ENCODE measurements around the gene CTNNA2. TPM values are rescaled to one million over a fixed set of nuclear protein-coding genes. Genes with fewer than 3 reads are reported as not detected.

The CTNNA2 gene
- total and polyA plus RNA-seq, 9 of the 15 experiments (the other 6 are each of a cell fraction or from before 2014, with no cell fraction given) = 0.03 to 0.40 (median 0.15) TPM

- TF ChIP-seq, protein P1, sequence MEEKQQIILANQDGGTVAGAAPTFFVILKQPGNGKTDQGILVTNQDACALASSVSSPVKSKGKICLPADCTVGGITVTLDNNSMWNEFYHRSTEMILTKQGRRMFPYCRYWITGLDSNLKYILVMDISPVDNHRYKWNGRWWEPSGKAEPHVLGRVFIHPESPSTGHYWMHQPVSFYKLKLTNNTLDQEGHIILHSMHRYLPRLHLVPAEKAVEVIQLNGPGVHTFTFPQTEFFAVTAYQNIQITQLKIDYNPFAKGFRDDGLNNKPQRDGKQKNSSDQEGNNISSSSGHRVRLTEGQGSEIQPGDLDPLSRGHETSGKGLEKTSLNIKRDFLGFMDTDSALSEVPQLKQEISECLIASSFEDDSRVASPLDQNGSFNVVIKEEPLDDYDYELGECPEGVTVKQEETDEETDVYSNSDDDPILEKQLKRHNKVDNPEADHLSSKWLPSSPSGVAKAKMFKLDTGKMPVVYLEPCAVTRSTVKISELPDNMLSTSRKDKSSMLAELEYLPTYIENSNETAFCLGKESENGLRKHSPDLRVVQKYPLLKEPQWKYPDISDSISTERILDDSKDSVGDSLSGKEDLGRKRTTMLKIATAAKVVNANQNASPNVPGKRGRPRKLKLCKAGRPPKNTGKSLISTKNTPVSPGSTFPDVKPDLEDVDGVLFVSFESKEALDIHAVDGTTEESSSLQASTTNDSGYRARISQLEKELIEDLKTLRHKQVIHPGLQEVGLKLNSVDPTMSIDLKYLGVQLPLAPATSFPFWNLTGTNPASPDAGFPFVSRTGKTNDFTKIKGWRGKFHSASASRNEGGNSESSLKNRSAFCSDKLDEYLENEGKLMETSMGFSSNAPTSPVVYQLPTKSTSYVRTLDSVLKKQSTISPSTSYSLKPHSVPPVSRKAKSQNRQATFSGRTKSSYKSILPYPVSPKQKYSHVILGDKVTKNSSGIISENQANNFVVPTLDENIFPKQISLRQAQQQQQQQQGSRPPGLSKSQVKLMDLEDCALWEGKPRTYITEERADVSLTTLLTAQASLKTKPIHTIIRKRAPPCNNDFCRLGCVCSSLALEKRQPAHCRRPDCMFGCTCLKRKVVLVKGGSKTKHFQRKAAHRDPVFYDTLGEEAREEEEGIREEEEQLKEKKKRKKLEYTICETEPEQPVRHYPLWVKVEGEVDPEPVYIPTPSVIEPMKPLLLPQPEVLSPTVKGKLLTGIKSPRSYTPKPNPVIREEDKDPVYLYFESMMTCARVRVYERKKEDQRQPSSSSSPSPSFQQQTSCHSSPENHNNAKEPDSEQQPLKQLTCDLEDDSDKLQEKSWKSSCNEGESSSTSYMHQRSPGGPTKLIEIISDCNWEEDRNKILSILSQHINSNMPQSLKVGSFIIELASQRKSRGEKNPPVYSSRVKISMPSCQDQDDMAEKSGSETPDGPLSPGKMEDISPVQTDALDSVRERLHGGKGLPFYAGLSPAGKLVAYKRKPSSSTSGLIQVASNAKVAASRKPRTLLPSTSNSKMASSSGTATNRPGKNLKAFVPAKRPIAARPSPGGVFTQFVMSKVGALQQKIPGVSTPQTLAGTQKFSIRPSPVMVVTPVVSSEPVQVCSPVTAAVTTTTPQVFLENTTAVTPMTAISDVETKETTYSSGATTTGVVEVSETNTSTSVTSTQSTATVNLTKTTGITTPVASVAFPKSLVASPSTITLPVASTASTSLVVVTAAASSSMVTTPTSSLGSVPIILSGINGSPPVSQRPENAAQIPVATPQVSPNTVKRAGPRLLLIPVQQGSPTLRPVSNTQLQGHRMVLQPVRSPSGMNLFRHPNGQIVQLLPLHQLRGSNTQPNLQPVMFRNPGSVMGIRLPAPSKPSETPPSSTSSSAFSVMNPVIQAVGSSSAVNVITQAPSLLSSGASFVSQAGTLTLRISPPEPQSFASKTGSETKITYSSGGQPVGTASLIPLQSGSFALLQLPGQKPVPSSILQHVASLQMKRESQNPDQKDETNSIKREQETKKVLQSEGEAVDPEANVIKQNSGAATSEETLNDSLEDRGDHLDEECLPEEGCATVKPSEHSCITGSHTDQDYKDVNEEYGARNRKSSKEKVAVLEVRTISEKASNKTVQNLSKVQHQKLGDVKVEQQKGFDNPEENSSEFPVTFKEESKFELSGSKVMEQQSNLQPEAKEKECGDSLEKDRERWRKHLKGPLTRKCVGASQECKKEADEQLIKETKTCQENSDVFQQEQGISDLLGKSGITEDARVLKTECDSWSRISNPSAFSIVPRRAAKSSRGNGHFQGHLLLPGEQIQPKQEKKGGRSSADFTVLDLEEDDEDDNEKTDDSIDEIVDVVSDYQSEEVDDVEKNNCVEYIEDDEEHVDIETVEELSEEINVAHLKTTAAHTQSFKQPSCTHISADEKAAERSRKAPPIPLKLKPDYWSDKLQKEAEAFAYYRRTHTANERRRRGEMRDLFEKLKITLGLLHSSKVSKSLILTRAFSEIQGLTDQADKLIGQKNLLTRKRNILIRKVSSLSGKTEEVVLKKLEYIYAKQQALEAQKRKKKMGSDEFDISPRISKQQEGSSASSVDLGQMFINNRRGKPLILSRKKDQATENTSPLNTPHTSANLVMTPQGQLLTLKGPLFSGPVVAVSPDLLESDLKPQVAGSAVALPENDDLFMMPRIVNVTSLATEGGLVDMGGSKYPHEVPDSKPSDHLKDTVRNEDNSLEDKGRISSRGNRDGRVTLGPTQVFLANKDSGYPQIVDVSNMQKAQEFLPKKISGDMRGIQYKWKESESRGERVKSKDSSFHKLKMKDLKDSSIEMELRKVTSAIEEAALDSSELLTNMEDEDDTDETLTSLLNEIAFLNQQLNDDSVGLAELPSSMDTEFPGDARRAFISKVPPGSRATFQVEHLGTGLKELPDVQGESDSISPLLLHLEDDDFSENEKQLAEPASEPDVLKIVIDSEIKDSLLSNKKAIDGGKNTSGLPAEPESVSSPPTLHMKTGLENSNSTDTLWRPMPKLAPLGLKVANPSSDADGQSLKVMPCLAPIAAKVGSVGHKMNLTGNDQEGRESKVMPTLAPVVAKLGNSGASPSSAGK (IDR thresholded peaks at IDR 0.05) = peak; percentile 32; the same call in 1 of the 2 replicates
Measured at GRCh38 chr2:80303006-80303908, 790.4 kb downstream of the CTNNA2 start (continued).

All from K562 (cell line).